Activated CD4-positive, alpha-beta T cell treated with anti-CD3 and anti-CD28 coated beads, Interleukin-2, amount 50 U/mL, for 1 hour (primary cell): ENCODE measurements around the gene APCDD1.
"Not testable (repeated sequence)": the region's sequence is repeated elsewhere in the genome, so short reads cannot be mapped to it uniquely, and the experiment has no call there.

Source experiments
- DNase-seq: peaks from one replicate; pipeline ENCODE4 v3.0.0-alpha.2; 2020

APCDD1 gene

GRCh38 chr18:10533111-10533510, 78.7 kb downstream of the APCDD1 start:
- no peak for DNase-seq

DNA sequence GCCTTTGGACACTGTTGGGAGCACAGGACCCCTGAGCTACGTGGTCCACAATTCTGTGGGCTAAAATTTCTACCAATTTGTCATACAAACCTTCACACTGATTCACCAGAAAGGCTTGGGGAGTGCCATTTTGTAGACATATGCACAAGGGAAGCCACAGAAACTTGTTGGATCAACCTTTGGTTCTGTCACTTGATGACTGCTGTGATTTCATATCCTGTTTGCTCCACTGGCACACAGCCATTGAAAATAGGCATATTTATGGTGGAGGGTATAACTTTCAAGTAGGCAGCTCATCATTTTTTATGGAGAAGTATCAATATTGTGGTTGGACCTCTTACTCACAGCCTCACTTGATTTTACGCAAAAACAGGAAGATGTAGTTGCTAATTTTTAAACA, 81.8 kb downstream of the APCDD1 start:
- no peak for DNase-seq

- no peak for DNase-seq
These were observed 83.3 kb downstream of the APCDD1 start for GRCh38 chr18:10537765-10538164.

DNA sequence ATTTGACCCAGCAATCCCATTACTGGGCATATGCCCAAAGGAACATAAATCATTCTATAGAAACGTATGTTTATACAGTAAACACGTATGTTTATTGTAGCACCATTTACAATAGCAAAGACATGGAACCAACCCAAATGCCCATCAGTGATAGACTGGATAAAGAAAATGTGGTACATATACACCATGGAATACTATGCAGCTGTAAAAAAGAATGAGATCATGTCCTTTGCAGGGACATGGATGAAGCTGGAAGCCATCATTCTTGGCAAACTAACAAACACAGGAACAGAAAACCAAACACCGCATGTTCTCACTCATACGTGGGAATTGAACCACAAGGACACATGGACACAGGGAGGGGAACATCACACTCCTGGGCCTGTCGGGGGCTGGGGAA, 84.7 kb downstream of the APCDD1 start:
- not testable (repeated sequence) for DNase-seq
